ENCODE results near the gene CTNNA2.

CTNNA2 gene

GRCh38 chr2:80053522-80054345 lies 540.9 kb downstream of the CTNNA2 start:
- TF ChIP-seq, protein P1, sequence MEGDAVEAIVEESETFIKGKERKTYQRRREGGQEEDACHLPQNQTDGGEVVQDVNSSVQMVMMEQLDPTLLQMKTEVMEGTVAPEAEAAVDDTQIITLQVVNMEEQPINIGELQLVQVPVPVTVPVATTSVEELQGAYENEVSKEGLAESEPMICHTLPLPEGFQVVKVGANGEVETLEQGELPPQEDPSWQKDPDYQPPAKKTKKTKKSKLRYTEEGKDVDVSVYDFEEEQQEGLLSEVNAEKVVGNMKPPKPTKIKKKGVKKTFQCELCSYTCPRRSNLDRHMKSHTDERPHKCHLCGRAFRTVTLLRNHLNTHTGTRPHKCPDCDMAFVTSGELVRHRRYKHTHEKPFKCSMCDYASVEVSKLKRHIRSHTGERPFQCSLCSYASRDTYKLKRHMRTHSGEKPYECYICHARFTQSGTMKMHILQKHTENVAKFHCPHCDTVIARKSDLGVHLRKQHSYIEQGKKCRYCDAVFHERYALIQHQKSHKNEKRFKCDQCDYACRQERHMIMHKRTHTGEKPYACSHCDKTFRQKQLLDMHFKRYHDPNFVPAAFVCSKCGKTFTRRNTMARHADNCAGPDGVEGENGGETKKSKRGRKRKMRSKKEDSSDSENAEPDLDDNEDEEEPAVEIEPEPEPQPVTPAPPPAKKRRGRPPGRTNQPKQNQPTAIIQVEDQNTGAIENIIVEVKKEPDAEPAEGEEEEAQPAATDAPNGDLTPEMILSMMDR (IDR thresholded peaks at IDR 0.05; ENCODE audit: low read depth, low read length) = no peak
- no peak overlapping the region for H3K4me3 ChIP-seq (replicated peaks in 1 of 2; ENCODE audit: low read depth in 2 of 2, low read length in 2 of 2)
- DNase-seq (ENCODE audit: low read depth in 2 of 2) = no peak

DNA sequence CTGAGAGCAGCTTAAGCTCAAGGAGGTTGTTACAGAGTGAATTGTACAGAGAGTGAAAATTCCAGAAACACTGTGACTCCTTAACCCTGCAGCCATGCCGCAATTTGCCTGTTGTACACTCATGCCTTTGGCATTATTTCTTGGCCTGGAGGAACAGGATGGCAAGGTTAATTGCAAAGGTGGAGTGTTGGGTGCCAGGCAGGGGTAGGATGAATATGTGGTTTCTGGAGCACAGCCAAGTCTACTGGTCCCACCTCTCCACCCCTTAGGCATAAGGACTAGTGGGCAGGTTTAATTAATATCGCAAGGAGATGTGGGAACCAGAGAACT lies 541.5 kb downstream of the CTNNA2 start:
- H3K4me3 ChIP-seq (replicated peaks in 1 of 2; ENCODE audit: low read depth in 2 of 2, low read length in 2 of 2) = no peak overlapping the region
- TF ChIP-seq, protein P1 (IDR thresholded peaks at IDR 0.05; ENCODE audit: low read depth, low read length) = no peak
- peak in 1 of 2 donors; percentile 3 for DNase-seq (ENCODE audit: low read depth in 2 of 2)

GRCh38 chr2:80057956-80058355 lies 545.1 kb downstream of the CTNNA2 start:
- H3K4me3 ChIP-seq (replicated peaks in 1 of 2; ENCODE audit: low read depth in 2 of 2, low read length in 2 of 2) = no peak overlapping the region
- TF ChIP-seq, protein P1 (IDR thresholded peaks at IDR 0.05; ENCODE audit: low read depth, low read length) = no peak
- DNase-seq (ENCODE audit: low read depth in 2 of 2) = no peak

DNA sequence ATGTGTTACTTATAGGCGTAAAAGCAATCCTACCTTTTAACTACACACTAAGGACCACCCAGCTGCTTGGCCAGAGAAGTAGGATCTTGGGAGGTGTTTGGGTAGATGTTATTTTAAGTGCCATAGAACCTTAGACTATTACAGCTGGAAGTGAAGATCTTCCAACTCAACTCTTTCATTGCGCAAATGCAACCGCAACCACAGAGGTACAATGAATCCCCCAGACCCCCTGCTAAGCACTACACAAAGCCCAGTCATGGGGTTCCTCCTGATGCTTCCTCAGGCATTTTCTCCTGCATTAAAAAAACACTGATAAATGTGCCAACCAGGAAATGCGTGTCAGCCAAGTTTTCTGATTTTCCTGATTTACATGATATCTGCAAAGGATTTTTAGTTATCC lies 545.7 kb downstream of the CTNNA2 start:
- TF ChIP-seq, protein P1 (IDR thresholded peaks at IDR 0.05; ENCODE audit: low read depth, low read length) = no peak
- no peak overlapping the region for H3K4me3 ChIP-seq (replicated peaks in 1 of 2; ENCODE audit: low read depth in 2 of 2, low read length in 2 of 2)
- DNase-seq (ENCODE audit: low read depth in 2 of 2) = no peak

DNA sequence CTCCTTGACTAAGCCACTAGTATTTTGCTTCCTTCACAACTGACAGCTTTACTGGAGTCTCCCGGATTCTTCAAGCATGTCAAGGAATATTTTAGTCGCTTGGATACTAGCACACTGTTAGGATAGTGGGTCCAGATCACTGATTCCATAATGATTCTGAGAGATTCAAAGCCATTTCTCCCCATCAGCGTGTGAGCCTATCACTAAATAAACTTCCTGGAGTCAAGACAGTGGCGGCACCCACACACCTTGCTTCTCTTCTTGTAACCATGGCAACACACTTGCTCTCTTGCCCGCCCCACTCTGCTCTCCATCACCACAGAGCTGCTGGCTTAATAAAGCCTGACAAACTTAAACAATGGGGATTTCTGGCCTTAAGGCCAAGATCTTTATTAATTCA lies 546.6 kb downstream of the CTNNA2 start:
- DNase-seq (ENCODE audit: low read depth in 2 of 2) = no peak
- TF ChIP-seq, protein P1 (IDR thresholded peaks at IDR 0.05; ENCODE audit: low read depth, low read length) = no peak

GRCh38 chr2:80061881-80062280 lies 549.0 kb downstream of the CTNNA2 start:
- no peak for DNase-seq (ENCODE audit: low read depth in 2 of 2)
- TF ChIP-seq, protein P1 (IDR thresholded peaks at IDR 0.05; ENCODE audit: low read depth, low read length) = no peak
- H3K4me3 ChIP-seq (replicated peaks in 1 of 2; ENCODE audit: low read depth in 2 of 2, low read length in 2 of 2) = no peak overlapping the region

More for the DNA sequence above, 546.6 kb downstream of the CTNNA2 start:
- no peak overlapping the region for H3K4me3 ChIP-seq (replicated peaks in 1 of 2; ENCODE audit: low read depth in 2 of 2, low read length in 2 of 2)

DNA sequence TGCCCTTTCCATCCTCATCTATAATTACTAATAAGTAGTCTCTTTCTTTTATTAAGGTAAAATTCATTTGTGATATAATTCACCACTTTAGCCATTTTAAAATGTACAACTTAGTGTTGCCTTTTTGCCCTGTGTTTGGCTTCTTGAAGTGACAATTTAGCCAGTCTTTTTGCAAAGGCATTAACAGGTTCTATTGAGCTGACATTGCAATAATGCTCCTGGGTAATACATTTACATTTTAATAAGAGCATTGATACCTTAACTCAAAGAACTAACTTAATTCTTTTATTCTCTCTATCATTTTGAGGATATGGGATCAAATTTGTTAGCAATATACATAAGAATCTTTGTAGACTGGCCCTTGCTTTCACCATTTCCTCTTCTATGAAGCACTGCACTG lies 549.4 kb downstream of the CTNNA2 start:
- H3K4me3 ChIP-seq (replicated peaks in 1 of 2; ENCODE audit: low read depth in 2 of 2, low read length in 2 of 2) = no peak overlapping the region
- TF ChIP-seq, protein P1 (IDR thresholded peaks at IDR 0.05; ENCODE audit: low read depth, low read length) = no peak
- no peak for DNase-seq (ENCODE audit: low read depth in 2 of 2)

All from cardiac fibroblast (primary cell).